ENCODE data around the gene LAMB1. TPM values are rescaled to one million over a fixed set of nuclear protein-coding genes. Genes with fewer than 3 reads are reported as not detected.

LAMB1 gene
- total RNA-seq, 3 donors from 2014 or later: 82.0 to 165 (median 148) TPM

DNA sequence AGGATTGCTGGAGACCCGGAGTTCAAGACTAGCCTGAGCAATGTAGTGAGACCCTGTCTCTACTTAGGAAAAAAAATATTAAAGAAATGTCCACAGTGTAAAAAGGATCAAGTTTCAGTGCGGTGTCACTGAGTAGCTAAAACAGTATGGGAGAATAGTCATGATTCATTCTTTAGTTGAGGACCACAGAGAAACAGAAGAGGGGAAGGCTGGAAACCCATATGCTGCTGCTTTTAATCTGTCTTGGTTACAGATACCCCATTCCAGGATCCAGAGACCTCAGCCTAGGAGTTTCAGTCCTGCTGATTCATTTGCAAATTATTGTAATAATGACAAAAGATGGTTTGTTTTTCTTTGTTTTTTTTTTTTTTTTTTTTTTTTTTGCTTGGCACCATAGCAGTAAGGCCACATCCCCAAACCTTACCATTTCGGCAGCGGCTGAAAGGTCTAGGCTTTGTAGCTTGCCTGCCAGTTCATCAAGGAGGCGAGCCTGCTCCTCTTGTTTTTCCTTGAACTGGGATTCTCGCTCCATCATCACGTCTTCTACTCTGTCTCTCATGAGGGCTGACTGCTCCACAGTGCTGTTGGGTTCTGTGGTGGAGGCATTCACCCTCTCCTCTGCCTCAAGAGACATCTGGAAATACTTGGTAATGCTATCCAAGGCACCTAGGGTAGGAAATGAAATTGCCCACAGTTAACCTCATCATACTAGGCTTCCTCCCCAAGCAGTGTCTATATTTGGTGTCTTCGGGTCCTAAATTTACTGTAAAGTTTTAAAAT is 67.8 kb downstream of the LAMB1 start:
- intact Hi-C loops (cut with DNase I, micrococcal nuclease): no loop called here

DNA sequence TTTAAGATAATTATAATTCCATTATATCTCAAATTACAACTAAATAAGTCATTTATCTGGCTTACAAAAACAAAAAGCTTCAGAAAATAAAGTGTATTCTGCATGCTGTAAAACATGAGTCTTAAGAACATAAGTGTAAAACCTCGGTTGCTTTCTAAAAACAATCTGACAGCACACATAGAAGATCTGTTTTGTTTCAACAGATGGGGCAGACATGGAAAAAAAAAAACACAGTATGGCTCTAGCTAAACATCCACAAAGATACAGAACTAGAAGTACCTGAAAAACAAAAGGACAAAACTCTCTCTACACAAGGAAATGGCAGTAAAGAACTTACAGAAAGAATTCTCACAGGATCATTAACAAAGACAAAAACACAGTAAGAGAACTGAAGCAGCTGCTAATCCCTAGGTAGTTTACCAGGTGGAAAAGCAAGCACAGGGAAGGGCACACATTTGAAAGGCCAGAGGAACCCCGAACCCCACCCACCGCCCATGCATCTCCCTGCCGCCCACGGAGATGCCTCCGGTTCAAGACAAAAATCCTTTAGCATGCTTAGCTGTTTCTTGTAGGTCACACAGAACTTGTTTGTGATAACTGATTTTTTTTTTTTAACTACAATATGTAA is 69.5 kb downstream of the LAMB1 start:
- Histone ChIP-seq H3K36me3 (ENCODE audit: low read depth) (no peaks in the 10 kb centered on the region), H3K4me1 (ENCODE audit: low read depth) (no peaks in the 10 kb centered on the region), H3K9me3 (no peaks in the 10 kb centered on the region), H3K4me3 (no peak overlapping the region)
- ATAC-seq: no peak
- intact Hi-C loops (cut with DNase I, micrococcal nuclease): no loop called here
- DNase-seq: no peak
- TF ChIP-seq CTCF (IDR thresholded peaks at IDR 0.05): no peak

More for the DNA sequence above, 67.8 kb downstream of the LAMB1 start:
- no peak for TF ChIP-seq CTCF (IDR thresholded peaks at IDR 0.05)
- H3K9me3 ChIP-seq: no peaks in the 10 kb centered on the region
- ATAC-seq (no peak), DNase-seq (no peak)
- H3K4me1 ChIP-seq (ENCODE audit: low read depth): no peaks in the 10 kb centered on the region
- no peaks in the 10 kb centered on the region for H3K36me3 ChIP-seq (ENCODE audit: low read depth)
- H3K4me3 ChIP-seq: no peak overlapping the region

DNA sequence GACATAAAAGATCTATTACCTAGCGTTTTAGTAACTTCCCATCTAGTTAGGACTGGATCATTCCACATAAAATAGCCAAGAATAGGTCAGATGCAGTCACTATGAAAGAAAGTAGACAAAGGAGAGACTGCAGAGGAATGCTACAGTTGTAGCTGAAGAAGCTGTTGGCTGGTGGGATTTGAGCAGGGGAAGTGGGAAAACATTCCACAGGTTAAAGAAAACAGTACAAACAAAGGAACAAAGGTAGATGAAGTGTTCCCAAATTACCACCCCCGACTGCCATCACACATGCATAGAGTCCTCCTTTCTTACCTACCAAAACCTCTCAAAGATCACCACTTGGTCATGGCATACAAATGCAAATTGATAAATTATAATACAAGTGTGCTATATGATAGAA is 70.2 kb downstream of the LAMB1 start:
- no peak for TF ChIP-seq CTCF (IDR thresholded peaks at IDR 0.05)
- no peak for ATAC-seq
- Histone ChIP-seq H3K9me3 (no peaks in the 10 kb centered on the region), H3K4me3 (no peak overlapping the region), H3K36me3 (ENCODE audit: low read depth) (no peaks in the 10 kb centered on the region), H3K4me1 (ENCODE audit: low read depth) (no peaks in the 10 kb centered on the region)
- intact Hi-C loops (cut with DNase I, micrococcal nuclease): no loop called here
- DNase-seq: no peak

DNA sequence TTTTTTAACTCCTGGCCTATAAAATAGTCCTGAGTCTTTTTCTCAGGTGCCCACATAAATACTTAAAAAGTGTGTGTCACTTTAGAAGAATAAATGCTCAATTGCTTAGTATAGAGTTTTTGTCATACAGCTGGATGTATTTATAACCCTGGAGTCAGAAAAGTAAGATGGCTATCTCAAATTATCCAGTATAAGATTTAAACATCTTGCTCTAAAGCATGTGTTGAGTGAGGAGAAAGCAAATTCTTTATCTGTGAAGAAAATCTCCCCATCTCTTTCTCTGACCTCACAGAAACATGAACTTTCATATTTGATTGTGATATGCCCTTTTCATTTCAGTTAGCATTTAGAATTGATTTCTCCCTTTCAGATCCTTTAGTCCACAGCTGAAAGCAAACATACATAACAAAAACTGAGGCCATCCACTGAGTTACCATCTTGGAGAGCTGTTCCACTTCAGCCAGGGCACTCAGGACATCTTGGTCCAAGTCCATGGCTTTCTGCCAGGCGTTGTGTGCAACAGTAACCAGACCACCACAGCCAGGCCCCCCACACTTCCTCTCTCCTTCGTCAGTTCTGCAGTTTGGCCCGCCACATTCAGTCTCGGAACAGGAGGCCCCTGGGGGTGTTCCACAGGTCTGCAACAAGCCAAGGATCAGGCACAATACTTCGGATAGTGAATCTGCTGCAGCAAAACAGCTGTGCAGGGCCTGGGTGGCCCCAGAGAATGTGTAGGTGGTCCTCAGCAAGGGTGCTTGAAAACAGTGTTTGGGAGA is 71.0 kb downstream of the LAMB1 start:
- Histone ChIP-seq H3K4me1 (ENCODE audit: low read depth) (no peaks in the 10 kb centered on the region), H3K4me3 (no peak overlapping the region), H3K9me3 (no peaks in the 10 kb centered on the region), H3K36me3 (ENCODE audit: low read depth) (no peaks in the 10 kb centered on the region)
- no peak for TF ChIP-seq CTCF (IDR thresholded peaks at IDR 0.05)
- DNase-seq: no peak
- no peak for ATAC-seq
- intact Hi-C loops (cut with DNase I, micrococcal nuclease): no loop called here

- Histone ChIP-seq H3K36me3 (ENCODE audit: low read depth) (no peaks in the 10 kb centered on the region), H3K4me1 (ENCODE audit: low read depth) (no peaks in the 10 kb centered on the region), H3K9me3 (no peaks in the 10 kb centered on the region), H3K4me3 (no peak overlapping the region)
- DNase-seq (no peak), ATAC-seq (no peak)
- intact Hi-C loops (cut with DNase I, micrococcal nuclease): no loop called here
- no peak for TF ChIP-seq CTCF (IDR thresholded peaks at IDR 0.05)
Measured at GRCh38 chr7:107926481-107926880, 76.5 kb downstream of the LAMB1 start.
